Kidney (tissue), 14 donors: ENCODE results near the gene CGREF1. TPM values are rescaled to one million over a fixed set of nuclear protein-coding genes. Genes with fewer than 3 reads are reported as not detected.

Experiments
- DNase-seq, 5 donors: peaks; one replicate each; pipeline ENCODE4 v3.0.0-alpha.2; 2013 to 2020
- FAIRE-seq: peaks from 2 replicates; lab custom pipeline; 2012; peaks lifted over from hg19 to GRCh38; lab: Jason Lieb, UNC
- H3K27ac ChIP-seq, 2 donors: one replicate each; pipeline ENCODE4 v1.7.0; 2013; ENCODE audit warnings: low read depth in 2 of 2, low read length in 2 of 2, inconsistent platforms in 1 of 2
- H3K27me3 ChIP-seq: one replicate; pipeline ENCODE4 v1.7.1; 2013; ENCODE audit warnings: low read length, inconsistent platforms; ENCODE audit not compliant: control insufficient read depth, insufficient read depth
- H3K36me3 ChIP-seq, 3 donors: one replicate each; pipeline versions ENCODE4 v1.7.0 to v1.7.1; 2013; ENCODE audit warnings: low read length in 3 of 3, control low read depth in 1 of 3, inconsistent platforms in 1 of 3; ENCODE audit not compliant: insufficient read depth in 3 of 3, control insufficient read depth in 2 of 3
- H3K4me1 ChIP-seq, 3 donors: one replicate each; pipeline versions ENCODE4 v1.7.0 to v1.7.1; 2013; ENCODE audit warnings: low read length in 3 of 3, inconsistent platforms in 1 of 3, low read depth in 1 of 3; ENCODE audit not compliant: control insufficient read depth in 2 of 3, insufficient read depth in 2 of 3
- H3K4me3 ChIP-seq, 3 donors: one replicate each; pipeline versions ENCODE4 v1.7.0 to v1.8.1; 2013; ENCODE audit warnings: low read length in 3 of 3, control low read depth in 1 of 3, inconsistent platforms in 1 of 3
- H3K9ac ChIP-seq, 3 donors: one replicate each; pipeline versions ENCODE4 v1.7.0 to v1.7.1; 2013; ENCODE audit warnings: low read length in 3 of 3, control low read depth in 1 of 3, inconsistent platforms in 1 of 3
- H3K9me3 ChIP-seq, 3 donors: one replicate each; pipeline versions ENCODE4 v1.7.0 to v1.7.1; 2013; ENCODE audit warnings: low read length in 3 of 3, control low read depth in 1 of 3, inconsistent platforms in 1 of 3; ENCODE audit not compliant: control insufficient read depth in 2 of 3, insufficient read depth in 1 of 3
- intact Hi-C: fragments of 100-400 bp; cut with DNase I; formaldehyde crosslinking; loops from one replicate; pipeline ENCODE4 v1.11.1; 2022
- polyA plus RNA-seq: library from polyadenylated mRNA; stranded (reverse); fragments of 350-450 nt; fragmentation: Illumina TruSeq; extraction: RNeasy Lipid Tissue Mini Kit (QIAGEN cat#74804); gene quantifications from one replicate; pipeline ENCODE4 v1.2.3, GENCODE V29; 2014; ENCODE audit warnings: low read depth, low replicate concordance; ENCODE audit not compliant: insufficient read depth
- total RNA-seq: library from RNA; stranded (reverse); fragmentation: NEBNext Ultra II Directional; extraction: Animal tissue kit (Norgen Biotek cat#: 25700); gene quantifications from one replicate; pipeline ENCODE4 v1.2.1, GENCODE V29; 2021
- TF ChIP-seq, protein P1 (sequence below): IDR thresholded peaks from 3 replicates; pipeline ENCODE4 v1.5.1; 2012; ENCODE audit warnings: mild to moderate bottlenecking, moderate library complexity, borderline replicate concordance; ENCODE audit not compliant: insufficient read depth; ENCODE audit errors: extremely low read depth
- donor health status: control.
- donor health status: control.
- donor health status: control.
- donor health status: control.
- donor health status: control.
- donor health status: DM: yes; HTN: yes; CAD: no.
- donor health status: Normal renal cell carcinoma (clear cell type).

CGREF1 gene
- total and polyA plus RNA-seq, 2 donors from 2014 or later = 3.7 to 3.8 TPM

DNA sequence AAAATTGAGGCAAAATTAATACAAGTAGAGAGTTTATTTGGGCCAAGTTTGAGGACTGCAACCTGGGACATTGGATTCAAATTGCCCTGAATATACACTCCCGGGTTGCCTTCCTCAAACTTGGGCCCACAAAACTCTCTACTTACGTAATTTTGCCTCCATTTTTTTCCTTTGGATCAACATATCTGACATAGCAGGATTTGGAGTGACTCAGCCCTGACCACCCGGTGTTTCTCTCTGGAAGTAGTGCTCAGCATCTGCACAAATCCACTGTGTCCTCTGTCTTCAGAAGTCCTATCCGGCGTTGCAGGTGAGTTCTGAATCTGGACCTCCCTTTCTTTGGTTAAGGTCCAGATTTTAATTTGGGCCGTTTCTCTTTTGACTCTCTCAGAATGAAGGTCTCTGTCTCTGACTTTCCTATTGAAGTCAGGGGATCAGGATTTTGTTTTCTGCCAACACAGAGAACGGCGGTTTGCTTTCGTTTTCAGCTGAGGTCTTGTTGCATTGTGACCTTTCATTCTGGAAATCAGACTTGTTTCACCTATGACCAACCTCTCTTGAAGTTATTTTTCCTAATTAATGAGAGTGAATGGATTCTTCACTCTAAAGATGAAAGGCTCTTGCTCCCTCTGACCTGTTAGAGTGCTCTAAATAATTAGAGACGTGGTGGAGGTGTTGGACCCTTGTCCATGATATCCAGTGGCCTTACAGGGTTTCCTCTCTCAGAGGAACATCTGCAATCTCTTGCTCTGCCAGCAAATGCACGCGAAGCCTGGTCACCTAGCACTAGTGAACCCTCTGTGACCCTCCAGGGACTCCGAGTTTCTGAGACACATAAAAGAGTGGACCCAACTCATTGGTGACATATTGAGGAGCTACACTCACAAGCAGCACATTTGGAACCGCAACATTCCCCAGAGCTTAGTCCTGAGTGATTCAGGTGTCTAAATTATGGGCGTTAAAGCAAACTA lies 43.5 kb upstream of the CGREF1 start:
- no peak for DNase-seq
- H3K4me1 ChIP-seq = no peaks in the 10 kb centered on the region
- H3K9me3 ChIP-seq = no peaks in the 10 kb centered on the region
- H3K27me3 ChIP-seq = no peaks in the 10 kb centered on the region
- TF ChIP-seq, protein P1, sequence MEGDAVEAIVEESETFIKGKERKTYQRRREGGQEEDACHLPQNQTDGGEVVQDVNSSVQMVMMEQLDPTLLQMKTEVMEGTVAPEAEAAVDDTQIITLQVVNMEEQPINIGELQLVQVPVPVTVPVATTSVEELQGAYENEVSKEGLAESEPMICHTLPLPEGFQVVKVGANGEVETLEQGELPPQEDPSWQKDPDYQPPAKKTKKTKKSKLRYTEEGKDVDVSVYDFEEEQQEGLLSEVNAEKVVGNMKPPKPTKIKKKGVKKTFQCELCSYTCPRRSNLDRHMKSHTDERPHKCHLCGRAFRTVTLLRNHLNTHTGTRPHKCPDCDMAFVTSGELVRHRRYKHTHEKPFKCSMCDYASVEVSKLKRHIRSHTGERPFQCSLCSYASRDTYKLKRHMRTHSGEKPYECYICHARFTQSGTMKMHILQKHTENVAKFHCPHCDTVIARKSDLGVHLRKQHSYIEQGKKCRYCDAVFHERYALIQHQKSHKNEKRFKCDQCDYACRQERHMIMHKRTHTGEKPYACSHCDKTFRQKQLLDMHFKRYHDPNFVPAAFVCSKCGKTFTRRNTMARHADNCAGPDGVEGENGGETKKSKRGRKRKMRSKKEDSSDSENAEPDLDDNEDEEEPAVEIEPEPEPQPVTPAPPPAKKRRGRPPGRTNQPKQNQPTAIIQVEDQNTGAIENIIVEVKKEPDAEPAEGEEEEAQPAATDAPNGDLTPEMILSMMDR = no peak
- H3K27ac ChIP-seq = no peak overlapping the region
- no peak overlapping the region for H3K4me3 ChIP-seq
- H3K36me3 ChIP-seq = no peaks in the 10 kb centered on the region
- no peak for FAIRE-seq
- intact Hi-C loops = no loop called here
- H3K9ac ChIP-seq = no peak overlapping the region

DNA sequence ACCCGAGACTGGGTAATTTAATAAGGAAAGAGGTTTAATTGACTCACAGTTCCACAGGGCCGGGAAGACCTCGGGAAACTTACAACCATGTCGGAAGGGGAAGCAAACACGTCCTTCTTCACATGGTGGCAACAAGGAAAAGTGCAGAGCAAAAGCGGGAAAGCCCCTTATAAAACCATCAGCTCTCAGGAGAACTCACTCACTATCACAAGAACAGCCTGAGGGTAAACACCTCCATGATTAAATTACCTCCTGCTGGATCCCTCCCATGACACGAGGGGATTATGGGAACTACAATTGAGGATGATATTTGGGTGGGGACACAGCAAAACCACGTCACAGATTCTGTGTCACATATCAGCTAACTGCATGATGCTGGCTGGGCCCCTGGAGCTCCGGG lies 41.3 kb upstream of the CGREF1 start:
- TF ChIP-seq, protein P1 = no peak
- no peak for FAIRE-seq
- intact Hi-C loops = no loop called here

DNA sequence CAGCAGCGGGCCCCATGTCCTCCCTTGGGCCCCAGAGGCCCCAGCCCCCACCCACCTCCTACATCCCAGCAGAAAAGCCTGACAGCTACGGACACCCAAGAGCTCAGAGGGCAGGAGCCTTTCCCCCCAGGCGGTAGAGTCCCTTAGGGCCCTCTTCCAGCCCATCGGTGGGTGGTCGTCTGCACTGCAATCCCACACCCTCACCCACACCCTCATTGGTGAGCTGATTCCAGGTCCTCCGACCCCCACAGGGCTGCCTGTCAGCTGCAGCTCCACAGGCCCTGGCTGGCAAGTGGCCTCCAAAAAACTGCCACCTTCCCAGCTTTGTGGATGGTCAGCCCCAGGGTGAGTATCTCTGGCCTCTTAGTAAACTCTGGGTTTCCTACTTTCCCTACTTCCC lies 40.3 kb upstream of the CGREF1 start:
- FAIRE-seq (no peak), DNase-seq (no peak)
- intact Hi-C loops = no loop called here
- TF ChIP-seq, protein P1 = no peak
- no peaks in the 10 kb centered on the region for H3K36me3 ChIP-seq
- H3K27ac ChIP-seq = no peak overlapping the region
- no peaks in the 10 kb centered on the region for H3K9me3 ChIP-seq
- H3K27me3 ChIP-seq = no peaks in the 10 kb centered on the region
- no peak overlapping the region for H3K9ac ChIP-seq
- no peak overlapping the region for H3K4me3 ChIP-seq
- H3K4me1 ChIP-seq = no peaks in the 10 kb centered on the region

More for the DNA sequence above, 41.3 kb upstream of the CGREF1 start:
- Histone ChIP-seq H3K4me3 (no peak overlapping the region), H3K36me3 (no peaks in the 10 kb centered on the region), H3K27me3 (no peaks in the 10 kb centered on the region), H3K27ac (no peak overlapping the region), H3K4me1 (no peaks in the 10 kb centered on the region), H3K9me3 (no peaks in the 10 kb centered on the region), H3K9ac (no peak overlapping the region)
- DNase-seq = no peak
